Raji (cell line): ENCODE measurements around the gene SHISA7.

Experiments used
- POLR2A ChIP-seq: IDR thresholded peaks from 2 replicates; pipeline ENCODE4 v1.6.1; 2011; ENCODE audit warnings: low read depth, low read length, control low read depth; ENCODE audit not compliant: insufficient read depth

The SHISA7 gene

GRCh38 chr19:55384920-55385723 is 58.0 kb downstream of the SHISA7 start:
- 0 out of 2 replicates have a peak, but pooled peaks have one; percentile 6 for TF ChIP-seq POLR2A

- TF ChIP-seq POLR2A = peak; percentile 53
Observed at GRCh38 chr19:55384131-55384919, 58.8 kb downstream of the SHISA7 start, which contains the start of gene TMEM238. Gene TMEM238, minus strand, starts transcription at chr19:55384292. Its CDS starts 33 bp downstream, at chr19:55384259.

GRCh38 chr19:55383279-55384130 is 59.6 kb downstream of the SHISA7 start:
- TF ChIP-seq POLR2A = peak; percentile 41

DNA sequence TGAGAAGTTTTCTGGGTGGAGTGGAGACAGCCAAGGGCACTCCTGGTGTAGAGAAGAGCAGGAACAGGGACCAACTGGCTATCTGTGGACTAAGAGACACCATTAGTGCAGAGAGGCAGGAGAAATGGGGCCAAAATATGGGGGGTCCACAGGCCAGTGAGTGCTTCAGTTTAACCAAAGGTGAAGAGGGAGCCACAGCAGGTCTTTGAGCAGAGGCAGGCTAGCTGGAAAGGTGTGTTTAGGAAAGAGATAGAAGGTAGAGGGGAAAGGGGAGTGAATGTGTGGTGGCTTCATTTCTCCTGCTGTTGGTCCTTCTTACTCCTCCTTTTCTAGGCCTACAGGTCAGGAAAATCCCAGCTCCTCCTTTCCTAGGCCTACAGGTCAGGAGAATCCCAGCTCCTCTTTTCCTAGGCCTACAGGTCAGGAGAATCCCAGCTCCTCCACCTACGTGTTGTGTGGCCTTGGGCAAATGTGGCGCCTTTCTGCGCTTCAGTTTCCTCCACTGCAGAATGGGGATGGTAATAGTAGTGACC is 60.5 kb downstream of the SHISA7 start:
- no peak for TF ChIP-seq POLR2A

DNA sequence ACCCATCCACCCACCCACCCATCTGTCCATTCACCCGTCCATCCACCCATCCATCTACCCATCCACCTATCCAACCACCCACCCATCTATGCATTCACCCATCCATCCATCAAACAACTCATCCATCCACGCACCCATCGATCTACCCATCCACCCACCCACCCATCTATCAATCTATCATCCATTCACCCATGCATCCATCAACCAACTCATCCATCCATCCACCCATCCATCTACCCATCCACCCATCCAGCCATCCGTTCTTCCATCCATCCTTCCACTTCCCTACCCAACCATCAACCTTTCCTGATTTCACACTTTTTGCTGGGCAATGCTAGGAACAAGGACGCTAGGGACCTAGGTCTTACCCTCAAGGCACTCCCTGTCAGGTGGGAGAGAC is 61.1 kb downstream of the SHISA7 start:
- TF ChIP-seq POLR2A = no peak

DNA sequence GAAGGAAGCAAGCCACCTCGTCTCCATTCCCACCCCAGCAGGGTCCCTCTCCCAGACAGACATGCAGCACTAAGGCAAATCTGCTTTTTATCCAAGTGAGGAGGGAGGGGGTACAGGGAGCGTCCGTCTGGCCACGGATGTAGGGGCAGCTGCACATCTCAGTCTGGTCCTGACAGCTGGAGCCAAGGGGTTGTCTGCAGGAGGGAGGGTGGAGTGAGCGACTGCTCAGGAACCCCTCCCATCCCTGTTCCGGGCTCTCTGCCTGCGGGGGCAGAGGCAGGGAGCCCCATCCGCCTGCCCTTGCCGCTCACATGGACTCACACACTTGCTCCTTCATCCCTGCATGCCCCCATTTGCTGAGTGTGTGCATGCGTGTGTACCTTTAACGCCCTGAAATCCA is 63.9 kb downstream of the SHISA7 start:
- no peak for TF ChIP-seq POLR2A
